Astrocyte (in vitro differentiated cells and primary cell): Measurements from ENCODE around the gene MYOM3.

Experiments used
- CTCF ChIP-seq: IDR thresholded peaks from 2 replicates; pipeline ENCODE4 v1.5.1; 2011; ENCODE audit warnings: low read depth, mild to moderate bottlenecking, inconsistent platforms, low read length, moderate library complexity; ENCODE audit not compliant: insufficient read depth
- EZH2 ChIP-seq: IDR thresholded peaks from 2 replicates; pipeline ENCODE4 v1.6.1; 2012; ENCODE audit warnings: mild to moderate bottlenecking, low read length, inconsistent platforms; ENCODE audit not compliant: insufficient read depth

GRCh38 chr1:24103408-24103807, 8.5 kb downstream of the MYOM3 start:
- no peak for TF ChIP-seq CTCF
- TF ChIP-seq EZH2, result no peak
